Activated CD4-positive, alpha-beta T cell treated with anti-CD3 and anti-CD28 coated beads for 36 hours (primary cell): ENCODE measurements around the gene CPT1C. TPM values are rescaled to one million over a fixed set of nuclear protein-coding genes. Genes with fewer than 3 reads are reported as not detected.

Experiments used
- ATAC-seq: fragments of 200-7000 bp; cut with Tn5 transposase; one replicate; pipeline ENCODE4 v1.10.0; 2021; ENCODE audit warnings: mild to moderate bottlenecking, moderate library complexity
- CTCF ChIA-PET: fragments of 350-600 bp; sonication (Branson Sonifier 250); formaldehyde crosslinking; loops from one replicate; lab custom pipeline; 2021; ENCODE audit warnings: antibody characterized with exemption; lab: Charles Lee
- POLR2A ChIA-PET: fragments of 350-600 bp; sonication (Branson Sonifier 250); formaldehyde crosslinking; loops from one replicate; lab custom pipeline; 2021; ENCODE audit warnings: antibody characterized with exemption, inconsistent platforms; lab: Charles Lee
- DNase-seq: peaks from one replicate; pipeline ENCODE4 v3.0.0-alpha.2; 2020
- H3K27ac Mint-ChIP-seq: one replicate; pipeline ENCODE4 v1.8.0; 2021; ENCODE audit warnings: mixed read lengths
- H3K27me3 Mint-ChIP-seq: one replicate; pipeline ENCODE4 v1.8.0; 2021; ENCODE audit warnings: mixed read lengths
- H3K36me3 Mint-ChIP-seq: one replicate; pipeline ENCODE4 v1.8.0; 2021; ENCODE audit warnings: low read depth, mixed read lengths
- H3K4me1 Mint-ChIP-seq: one replicate; pipeline ENCODE4 v1.8.0; 2021; ENCODE audit warnings: mixed read lengths
- H3K4me3 Mint-ChIP-seq: one replicate; pipeline ENCODE4 v1.8.0; 2021; ENCODE audit warnings: mild to moderate bottlenecking, moderate library complexity, mixed read lengths
- H3K9me3 Mint-ChIP-seq: one replicate; pipeline ENCODE4 v1.8.0; 2021; ENCODE audit warnings: low read depth, mixed read lengths
- intact Hi-C, 2 experiments: fragments of 100-400 bp; cut with DNase I in 1 of 2; cut with micrococcal nuclease in 1 of 2; formaldehyde crosslinking; loops; one replicate each; pipeline versions ENCODE4 v1.14.2 to v1.15.1; 2022 to 2024; cut with DNase I, micrococcal nuclease
- microRNA-seq: library from miRNA; unstranded; fragments of <30 nt; microRNA quantifications from one replicate; pipeline ENCODE4 v1.2.0, GENCODE V29; 2021; ENCODE audit warnings: borderline replicate concordance
- total RNA-seq, 2 experiments: library from RNA; stranded (reverse); gene quantifications; one replicate each; pipeline ENCODE4 v1.2.3, GENCODE V29; 2021

Gene CPT1C
- total RNA-seq, 2 experiments from 2014 or later: 1.1 to 1.6 TPM

- Mint-ChIP-seq H3K4me3 (peak overlapping the region; percentile 60), H3K9me3 (no peaks in the 10 kb centered on the region), H3K4me1 (peaks cover 13% of the 10 kb centered on the region), H3K36me3 (no peaks in the 10 kb centered on the region), H3K27me3 (no peaks in the 10 kb centered on the region), H3K27ac (peak overlapping the region; percentile 67)
- ChIA-PET POLR2A (no interaction called here), CTCF (interaction anchor here (0.7 kb wide), 1 partner anchor 126 kb away, joined by 3 read pairs; no protein-coding TSS in a partner anchor)
- ATAC-seq: no peak
- intact Hi-C loops: no loop called here
- peak; percentile 55 for DNase-seq
Observed at GRCh38 chr19:49761625-49762311, 70.9 kb downstream of the CPT1C start.

- intact Hi-C loops: no loop called here
- CTCF ChIA-PET: no interaction called here
- Mint-ChIP-seq H3K36me3 (no peaks in the 10 kb centered on the region), H3K27me3 (no peaks in the 10 kb centered on the region), H3K9me3 (no peaks in the 10 kb centered on the region), H3K4me3 (peak within 1 kb of the TSS; percentile 60), H3K4me1 (peaks cover 24% of the 10 kb centered on the region), H3K27ac (peak within 1 kb of the TSS; percentile 67)
- DNase-seq (no peak), ATAC-seq (no peak)
- POLR2A ChIA-PET: no interaction called here
Observed at GRCh38 chr19:49763230-49763629, 72.3 kb downstream of the CPT1C start, which contains the start of gene TSKS. TSKS (minus strand) TSS chr19:49763306; CDS start chr19:49763247, 59 bp downstream.

Small RNA genes lying within 50 kb of the gene (microRNA-seq; reads per million reads assigned to microRNA genes)
- 1.1 reads per million for gene MIR5088

Other genes starting within 250 kb of the CPT1C start
- under 1 TPM; 0.07 to 0.14 TPM for gene SLC17A7, start 249.6 kb upstream of the CPT1C start, total RNA-seq
- 100 to 1,000 TPM; 117 to 138 TPM for gene PIH1D1, start 239.3 kb upstream of the CPT1C start, total RNA-seq
- gene ALDH16A1, start 237.9 kb upstream of the CPT1C start, total RNA-seq: 10 to 100 TPM; 26.8 to 33.3 TPM
- 10 to 100 TPM; 38.6 to 43.2 TPM for gene FLT3LG, start 216.9 kb upstream of the CPT1C start, total RNA-seq
- gene RPL13A, start 203.5 kb upstream of the CPT1C start, total RNA-seq: 1,000 to 10,000 TPM; 3,861 to 3,967 TPM
- 1,000 to 10,000 TPM; 2,778 to 3,370 TPM for gene RPS11, start 194.7 kb upstream of the CPT1C start, total RNA-seq
- 10 to 100 TPM; 16.3 to 18.1 TPM for gene FCGRT, start 178.5 kb upstream of the CPT1C start, total RNA-seq
- 10 to 100 TPM; 10.9 to 13.5 TPM for gene RCN3, start 163.1 kb upstream of the CPT1C start, total RNA-seq
- 10 to 100 TPM; 71.4 to 73.1 TPM for gene NOSIP, start 110.6 kb upstream of the CPT1C start, total RNA-seq
- gene PRRG2, start 109.8 kb upstream of the CPT1C start, total RNA-seq: 1 to 10 TPM in 1 of 2 experiments, under 1 TPM in 1; 0.81 to 1.6 TPM
- 10 to 100 TPM; 21.0 to 22.7 TPM for gene PRR12, start 99.9 kb upstream of the CPT1C start, total RNA-seq
- gene RRAS, start 51.0 kb upstream of the CPT1C start, total RNA-seq: 10 to 100 TPM in 1 of 2 experiments, 1 to 10 TPM in 1; 9.7 to 11.7 TPM
- 10 to 100 TPM; 43.3 to 64.0 TPM for gene SCAF1, start 48.9 kb upstream of the CPT1C start, total RNA-seq
- 100 to 1,000 TPM; 123 to 125 TPM for gene IRF3, start 25.3 kb upstream of the CPT1C start, total RNA-seq
- gene BCL2L12, start 25.2 kb upstream of the CPT1C start, total RNA-seq: 10 to 100 TPM; 79.6 to 93.8 TPM
- gene PRMT1, start 13.8 kb upstream of the CPT1C start, total RNA-seq: 100 to 1,000 TPM; 384 to 448 TPM
- 1 to 10 TPM; 4.1 to 4.4 TPM for gene ADM5, start 1.5 kb upstream of the CPT1C start, total RNA-seq
- gene TSKS, start 72.2 kb downstream of the CPT1C start, total RNA-seq: 1 to 10 TPM; 1.9 to 2.1 TPM
- gene AP2A1, start 75.9 kb downstream of the CPT1C start, total RNA-seq: 100 to 1,000 TPM in 1 of 2 experiments, 10 to 100 TPM in 1; 79.4 to 102 TPM
- gene FUZ, start 122.2 kb downstream of the CPT1C start, total RNA-seq: 10 to 100 TPM; 15.6 to 18.8 TPM
- 10 to 100 TPM; 39.6 to 49.9 TPM for gene MED25, start 127.2 kb downstream of the CPT1C start, total RNA-seq
- 100 to 1,000 TPM in 1 of 2 experiments, 10 to 100 TPM in 1; 76.9 to 104 TPM for gene PTOV1, start 160.0 kb downstream of the CPT1C start, total RNA-seq
- 10 to 100 TPM; 59.5 to 65.7 TPM for gene PNKP, start 176.5 kb downstream of the CPT1C start, total RNA-seq
- 10 to 100 TPM; 16.1 to 20.3 TPM for gene AKT1S1, start 186.2 kb downstream of the CPT1C start, total RNA-seq
- gene TBC1D17, start 186.6 kb downstream of the CPT1C start, total RNA-seq: 10 to 100 TPM; 29.1 to 29.6 TPM
- 10 to 100 TPM; 21.2 to 22.2 TPM for gene IL4I1, start 205.8 kb downstream of the CPT1C start, total RNA-seq
- gene ATF5, start 238.1 kb downstream of the CPT1C start, total RNA-seq: 10 to 100 TPM; 12.5 to 14.1 TPM
- 100 to 1,000 TPM; 127 to 188 TPM for gene NUP62, start 238.4 kb downstream of the CPT1C start, total RNA-seq